Mammary epithelial cell (primary cell): ENCODE data around the gene ZSCAN21.

Experiments used
- CTCF ChIP-seq, 2 donors: IDR thresholded peaks in 1 of 2; conservative IDR thresholded peaks in 1 of 2; 2 replicates each; pipeline ENCODE4 v1.5.1; 2011 to 2012; ENCODE audit warnings: inconsistent platforms in 2 of 2, low read length in 2 of 2, mild to moderate bottlenecking in 2 of 2, control low read depth in 1 of 2, low read depth in 1 of 2; ENCODE audit not compliant: insufficient read depth in 1 of 2; ENCODE audit errors: extremely low read depth in 1 of 2
- EZH2 ChIP-seq: IDR thresholded peaks from 2 replicates; pipeline ENCODE4 v1.6.1; 2012; ENCODE audit warnings: low read length, inconsistent platforms, borderline replicate concordance

- TF ChIP-seq CTCF (conservative IDR thresholded peaks at IDR 0.05 in 1 of 2, IDR thresholded peaks at IDR 0.05 in 1 of 2; ENCODE audit: extremely low read depth in 1 of 2, insufficient read depth in 1 of 2, low read depth in 1 of 2, low read length in 2 of 2) (no peak), EZH2 (no peak)
Observed at GRCh38 chr7:100079024-100079560, 29.5 kb downstream of the ZSCAN21 start.
